Measurements from ENCODE around the gene ACTN3. TPM values are rescaled to one million over a fixed set of nuclear protein-coding genes. Genes with fewer than 3 reads are reported as not detected.

The ACTN3 gene
- total and polyA plus RNA-seq, 2 experiments from 2014 or later, result 6.3 to 7.3 TPM

DNA sequence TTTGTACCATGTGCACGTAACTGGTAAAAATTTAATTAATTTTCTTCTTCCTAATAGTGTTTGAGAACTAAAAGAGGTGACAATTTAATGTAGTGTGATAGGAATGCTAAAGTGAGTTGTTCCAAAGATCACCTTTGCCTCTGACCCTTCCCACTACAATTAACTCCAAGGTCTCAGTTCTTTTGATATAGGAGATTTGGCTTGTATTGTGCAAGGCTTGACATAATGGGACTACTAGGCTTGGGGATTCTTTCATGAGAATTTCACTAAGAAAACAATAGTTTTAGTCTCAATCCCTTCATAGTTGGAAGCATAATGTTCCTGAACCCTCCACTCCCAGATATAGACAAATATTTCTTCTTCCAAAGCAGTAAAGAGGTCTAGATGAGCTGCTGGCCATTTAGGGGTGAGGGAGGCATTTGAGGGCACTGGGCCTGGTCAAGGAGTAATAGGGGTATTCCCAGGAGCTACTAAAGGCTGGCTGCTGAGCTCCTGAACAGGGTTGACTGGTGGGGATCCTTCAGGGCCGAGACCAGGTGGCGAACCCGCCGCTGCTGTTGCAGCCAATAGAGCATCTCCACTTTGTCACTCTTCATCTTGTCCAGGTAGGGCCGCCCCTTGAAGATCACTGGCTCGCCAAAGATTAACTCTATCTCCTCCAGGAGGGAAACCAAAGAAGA lies 43.4 kb downstream of the ACTN3 start (continued):
- TF ChIP-seq, protein P1, sequence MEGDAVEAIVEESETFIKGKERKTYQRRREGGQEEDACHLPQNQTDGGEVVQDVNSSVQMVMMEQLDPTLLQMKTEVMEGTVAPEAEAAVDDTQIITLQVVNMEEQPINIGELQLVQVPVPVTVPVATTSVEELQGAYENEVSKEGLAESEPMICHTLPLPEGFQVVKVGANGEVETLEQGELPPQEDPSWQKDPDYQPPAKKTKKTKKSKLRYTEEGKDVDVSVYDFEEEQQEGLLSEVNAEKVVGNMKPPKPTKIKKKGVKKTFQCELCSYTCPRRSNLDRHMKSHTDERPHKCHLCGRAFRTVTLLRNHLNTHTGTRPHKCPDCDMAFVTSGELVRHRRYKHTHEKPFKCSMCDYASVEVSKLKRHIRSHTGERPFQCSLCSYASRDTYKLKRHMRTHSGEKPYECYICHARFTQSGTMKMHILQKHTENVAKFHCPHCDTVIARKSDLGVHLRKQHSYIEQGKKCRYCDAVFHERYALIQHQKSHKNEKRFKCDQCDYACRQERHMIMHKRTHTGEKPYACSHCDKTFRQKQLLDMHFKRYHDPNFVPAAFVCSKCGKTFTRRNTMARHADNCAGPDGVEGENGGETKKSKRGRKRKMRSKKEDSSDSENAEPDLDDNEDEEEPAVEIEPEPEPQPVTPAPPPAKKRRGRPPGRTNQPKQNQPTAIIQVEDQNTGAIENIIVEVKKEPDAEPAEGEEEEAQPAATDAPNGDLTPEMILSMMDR (conservative IDR thresholded peaks at IDR 0.05; ENCODE audit: low read depth in 2 of 2), result no peak
- TF ChIP-seq CREB1 (CRISPR knock-in tag; IDR thresholded peaks at IDR 0.05; ENCODE audit: low read depth) (no peak), NANOG (IDR thresholded peaks at IDR 0.05; ENCODE audit: borderline replicate concordance) (no peak), EZH2 (IDR thresholded peaks at IDR 0.05; ENCODE audit: low read depth, unreplicated experiment) (no peak)

DNA sequence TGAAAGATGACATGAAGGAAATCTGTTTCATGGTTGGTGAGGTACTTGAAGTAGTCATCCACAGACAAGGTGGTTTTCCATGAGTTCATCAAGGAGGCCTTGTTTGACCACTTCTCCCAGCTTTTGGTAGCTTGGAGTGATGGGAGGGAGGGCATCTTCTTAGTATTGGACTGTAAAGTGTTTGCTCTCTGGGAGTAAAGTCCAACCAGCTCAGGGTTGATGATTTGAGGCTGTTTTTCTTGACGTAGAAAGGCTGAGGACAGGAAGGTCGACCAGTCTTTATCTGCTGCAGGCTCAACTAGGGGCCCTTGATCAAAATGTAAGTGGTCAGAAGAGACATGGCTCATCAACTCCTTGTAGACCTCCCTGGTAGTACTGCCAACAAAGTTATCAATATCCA lies 44.5 kb downstream of the ACTN3 start:
- no peak overlapping the region for H3K4me3 ChIP-seq
- peaks cover 20% of the 10 kb centered on the region for H3K27me3 Mint-ChIP-seq (ENCODE audit: insufficient read depth, low read depth, poor library complexity)
- H3K4me1 ChIP-seq (ENCODE audit: insufficient read depth), result peaks cover 10% of the 10 kb centered on the region; the same call in 1 of the 2 replicates
- H3K9me2 ChIP-seq (ENCODE audit: insufficient read depth), result no peaks in the 10 kb centered on the region
- H2AFZ ChIP-seq, result no peak overlapping the region
- H3K9me3 Mint-ChIP-seq, result peaks cover 45% of the 10 kb centered on the region
- ATAC-seq (no peak), DNase-seq (ENCODE audit: low spot score) (no peak)
- H3F3A ChIP-seq (replicated peaks; ENCODE audit: low read depth), result 0 out of 2 replicates have a peak, but pooled peaks cover 10% of the 10 kb centered on the region
- no peak overlapping the region for H3K4me3 Mint-ChIP-seq
- H3K79me2 ChIP-seq (replicated peaks; ENCODE audit: insufficient read depth), result no peaks in the 10 kb centered on the region; the same call in 1 of the 2 replicates
- H3K27me3 ChIP-seq (ENCODE audit: insufficient read depth), result 0 out of 2 replicates have a peak, but pooled peaks cover 7% of the 10 kb centered on the region
- H3K4me2 ChIP-seq, result no peak overlapping the region
- H3K4me1 Mint-ChIP-seq, result peaks cover 12% of the 10 kb centered on the region
- TF ChIP-seq JUNB (IDR thresholded peaks at IDR 0.05; ENCODE audit: unreplicated experiment), result no peak
- TF ChIP-seq CREB1 (CRISPR knock-in tag; IDR thresholded peaks at IDR 0.05; ENCODE audit: low read depth), result no peak
- no peak for TF ChIP-seq STAT1 (IDR thresholded peaks at IDR 0.05; ENCODE audit: unreplicated experiment)
- no peak for TF ChIP-seq EZH2phosphoT487 (IDR thresholded peaks at IDR 0.05; ENCODE audit: unreplicated experiment)
- no peak for TF ChIP-seq NANOG (IDR thresholded peaks at IDR 0.05; ENCODE audit: borderline replicate concordance)
- TF ChIP-seq, protein P2, sequence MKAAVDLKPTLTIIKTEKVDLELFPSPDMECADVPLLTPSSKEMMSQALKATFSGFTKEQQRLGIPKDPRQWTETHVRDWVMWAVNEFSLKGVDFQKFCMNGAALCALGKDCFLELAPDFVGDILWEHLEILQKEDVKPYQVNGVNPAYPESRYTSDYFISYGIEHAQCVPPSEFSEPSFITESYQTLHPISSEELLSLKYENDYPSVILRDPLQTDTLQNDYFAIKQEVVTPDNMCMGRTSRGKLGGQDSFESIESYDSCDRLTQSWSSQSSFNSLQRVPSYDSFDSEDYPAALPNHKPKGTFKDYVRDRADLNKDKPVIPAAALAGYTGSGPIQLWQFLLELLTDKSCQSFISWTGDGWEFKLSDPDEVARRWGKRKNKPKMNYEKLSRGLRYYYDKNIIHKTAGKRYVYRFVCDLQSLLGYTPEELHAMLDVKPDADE (IDR thresholded peaks at IDR 0.05), result no peak
- TF ChIP-seq, protein P1 (conservative IDR thresholded peaks at IDR 0.05; ENCODE audit: low read depth in 2 of 2), result no peak
- TF ChIP-seq, protein P3, sequence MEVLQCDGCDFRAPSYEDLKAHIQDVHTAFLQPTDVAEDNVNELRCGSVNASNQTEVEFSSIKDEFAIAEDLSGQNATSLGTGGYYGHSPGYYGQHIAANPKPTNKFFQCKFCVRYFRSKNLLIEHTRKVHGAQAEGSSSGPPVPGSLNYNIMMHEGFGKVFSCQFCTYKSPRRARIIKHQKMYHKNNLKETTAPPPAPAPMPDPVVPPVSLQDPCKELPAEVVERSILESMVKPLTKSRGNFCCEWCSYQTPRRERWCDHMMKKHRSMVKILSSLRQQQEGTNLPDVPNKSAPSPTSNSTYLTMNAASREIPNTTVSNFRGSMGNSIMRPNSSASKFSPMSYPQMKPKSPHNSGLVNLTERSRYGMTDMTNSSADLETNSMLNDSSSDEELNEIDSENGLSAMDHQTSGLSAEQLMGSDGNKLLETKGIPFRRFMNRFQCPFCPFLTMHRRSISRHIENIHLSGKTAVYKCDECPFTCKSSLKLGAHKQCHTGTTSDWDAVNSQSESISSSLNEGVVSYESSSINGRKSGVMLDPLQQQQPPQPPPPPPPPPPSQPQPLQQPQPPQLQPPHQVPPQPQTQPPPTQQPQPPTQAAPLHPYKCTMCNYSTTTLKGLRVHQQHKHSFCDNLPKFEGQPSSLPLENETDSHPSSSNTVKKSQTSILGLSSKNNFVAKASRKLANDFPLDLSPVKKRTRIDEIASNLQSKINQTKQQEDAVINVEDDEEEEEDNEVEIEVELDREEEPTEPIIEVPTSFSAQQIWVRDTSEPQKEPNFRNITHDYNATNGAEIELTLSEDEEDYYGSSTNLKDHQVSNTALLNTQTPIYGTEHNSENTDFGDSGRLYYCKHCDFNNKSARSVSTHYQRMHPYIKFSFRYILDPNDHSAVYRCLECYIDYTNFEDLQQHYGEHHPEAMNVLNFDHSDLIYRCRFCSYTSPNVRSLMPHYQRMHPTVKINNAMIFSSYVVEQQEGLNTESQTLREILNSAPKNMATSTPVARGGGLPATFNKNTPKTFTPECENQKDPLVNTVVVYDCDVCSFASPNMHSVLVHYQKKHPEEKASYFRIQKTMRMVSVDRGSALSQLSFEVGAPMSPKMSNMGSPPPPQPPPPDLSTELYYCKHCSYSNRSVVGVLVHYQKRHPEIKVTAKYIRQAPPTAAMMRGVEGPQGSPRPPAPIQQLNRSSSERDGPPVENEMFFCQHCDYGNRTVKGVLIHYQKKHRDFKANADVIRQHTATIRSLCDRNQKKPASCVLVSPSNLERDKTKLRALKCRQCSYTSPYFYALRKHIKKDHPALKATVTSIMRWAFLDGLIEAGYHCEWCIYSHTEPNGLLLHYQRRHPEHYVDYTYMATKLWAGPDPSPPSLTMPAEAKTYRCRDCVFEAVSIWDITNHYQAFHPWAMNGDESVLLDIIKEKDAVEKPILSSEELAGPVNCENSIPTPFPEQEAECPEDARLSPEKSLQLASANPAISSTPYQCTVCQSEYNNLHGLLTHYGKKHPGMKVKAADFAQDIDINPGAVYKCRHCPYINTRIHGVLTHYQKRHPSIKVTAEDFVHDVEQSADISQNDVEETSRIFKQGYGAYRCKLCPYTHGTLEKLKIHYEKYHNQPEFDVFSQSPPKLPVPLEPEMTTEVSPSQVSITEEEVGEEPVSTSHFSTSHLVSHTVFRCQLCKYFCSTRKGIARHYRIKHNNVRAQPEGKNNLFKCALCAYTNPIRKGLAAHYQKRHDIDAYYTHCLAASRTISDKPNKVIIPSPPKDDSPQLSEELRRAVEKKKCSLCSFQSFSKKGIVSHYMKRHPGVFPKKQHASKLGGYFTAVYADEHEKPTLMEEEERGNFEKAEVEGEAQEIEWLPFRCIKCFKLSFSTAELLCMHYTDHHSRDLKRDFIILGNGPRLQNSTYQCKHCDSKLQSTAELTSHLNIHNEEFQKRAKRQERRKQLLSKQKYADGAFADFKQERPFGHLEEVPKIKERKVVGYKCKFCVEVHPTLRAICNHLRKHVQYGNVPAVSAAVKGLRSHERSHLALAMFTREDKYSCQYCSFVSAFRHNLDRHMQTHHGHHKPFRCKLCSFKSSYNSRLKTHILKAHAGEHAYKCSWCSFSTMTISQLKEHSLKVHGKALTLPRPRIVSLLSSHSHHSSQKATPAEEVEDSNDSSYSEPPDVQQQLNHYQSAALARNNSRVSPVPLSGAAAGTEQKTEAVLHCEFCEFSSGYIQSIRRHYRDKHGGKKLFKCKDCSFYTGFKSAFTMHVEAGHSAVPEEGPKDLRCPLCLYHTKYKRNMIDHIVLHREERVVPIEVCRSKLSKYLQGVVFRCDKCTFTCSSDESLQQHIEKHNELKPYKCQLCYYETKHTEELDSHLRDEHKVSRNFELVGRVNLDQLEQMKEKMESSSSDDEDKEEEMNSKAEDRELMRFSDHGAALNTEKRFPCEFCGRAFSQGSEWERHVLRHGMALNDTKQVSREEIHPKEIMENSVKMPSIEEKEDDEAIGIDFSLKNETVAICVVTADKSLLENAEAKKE (CRISPR knock-in tag; IDR thresholded peaks at IDR 0.05), result no peak
- TF ChIP-seq ZNF331 (CRISPR knock-in tag; IDR thresholded peaks at IDR 0.05; ENCODE audit: low read depth), result no peak
- TF ChIP-seq POLR2AphosphoS5 (IDR thresholded peaks at IDR 0.05; ENCODE audit: low read depth), result no peak
- no peak overlapping the region for H3K27ac Mint-ChIP-seq
- H3K36me3 Mint-ChIP-seq (ENCODE audit: low read depth), result peaks cover 23% of the 10 kb centered on the region
- H3K27ac ChIP-seq (ENCODE audit: low read depth), result no peak overlapping the region
- no peaks in the 10 kb centered on the region; the same call in 1 of the 2 replicates for H3K36me3 ChIP-seq (ENCODE audit: insufficient read depth)
- H4K20me1 ChIP-seq (replicated peaks; ENCODE audit: insufficient read depth), result no peaks in the 10 kb centered on the region

Measured in GM23338 (cell line).